Measurements from ENCODE around the gene DOCK3.

Gene DOCK3

GRCh38 chr3:51338632-51339031, 663.9 kb downstream of the DOCK3 start:
- no peak for TF ChIP-seq CTCF (IDR thresholded peaks at IDR 0.05; ENCODE audit: low read depth, low read length)
- H3K4me3 ChIP-seq (ENCODE audit: low read depth, low read length): no peak overlapping the region

GRCh38 chr3:51340013-51340829, 665.5 kb downstream of the DOCK3 start:
- no peak overlapping the region; the same call in 1 of the 2 replicates for H3K4me3 ChIP-seq (ENCODE audit: low read depth, low read length)

GRCh38 chr3:51340989-51341636, 666.4 kb downstream of the DOCK3 start:
- no peak overlapping the region for H3K4me3 ChIP-seq (ENCODE audit: low read depth, low read length)
- TF ChIP-seq CTCF (IDR thresholded peaks at IDR 0.05; ENCODE audit: low read depth, low read length): no peak

More at GRCh38 chr3:51340013-51340829, 665.5 kb downstream of the DOCK3 start:
- no peak for TF ChIP-seq CTCF (IDR thresholded peaks at IDR 0.05; ENCODE audit: low read depth, low read length)

GRCh38 chr3:51343918-51344687, 669.4 kb downstream of the DOCK3 start:
- H3K4me3 ChIP-seq (ENCODE audit: low read depth, low read length): no peak overlapping the region
- TF ChIP-seq CTCF (IDR thresholded peaks at IDR 0.05; ENCODE audit: low read depth, low read length): no peak

- H3K4me3 ChIP-seq (ENCODE audit: low read depth, low read length): no peak overlapping the region
- TF ChIP-seq CTCF (IDR thresholded peaks at IDR 0.05; ENCODE audit: low read depth, low read length): no peak
Measured at GRCh38 chr3:51350751-51351150, 676.0 kb downstream of the DOCK3 start.

GRCh38 chr3:51353131-51353530, 678.4 kb downstream of the DOCK3 start:
- TF ChIP-seq CTCF (IDR thresholded peaks at IDR 0.05; ENCODE audit: low read depth, low read length): no peak
- no peak overlapping the region for H3K4me3 ChIP-seq (ENCODE audit: low read depth, low read length)
